GM19043 (cell line): ENCODE data around the gene ZNF785.
A peak's percentile ranks its signal among the peaks of the same experiment; 100 is the strongest.
"Not testable (repeated sequence)": the region's sequence is repeated elsewhere in the genome, so short reads cannot be mapped to it uniquely, and the experiment has no call there.

Experiments used
- ATAC-seq: cut with Tn5 transposase; IDR thresholded peaks from one replicate; pipeline ENCODE4 v1.9.1; 2021; ENCODE audit warnings: low read depth; ENCODE audit not compliant: unreplicated experiment

ZNF785 gene

GRCh38 chr16:30543067-30543466 lies 42.4 kb downstream of the ZNF785 start:
- ATAC-seq, result no peak

DNA sequence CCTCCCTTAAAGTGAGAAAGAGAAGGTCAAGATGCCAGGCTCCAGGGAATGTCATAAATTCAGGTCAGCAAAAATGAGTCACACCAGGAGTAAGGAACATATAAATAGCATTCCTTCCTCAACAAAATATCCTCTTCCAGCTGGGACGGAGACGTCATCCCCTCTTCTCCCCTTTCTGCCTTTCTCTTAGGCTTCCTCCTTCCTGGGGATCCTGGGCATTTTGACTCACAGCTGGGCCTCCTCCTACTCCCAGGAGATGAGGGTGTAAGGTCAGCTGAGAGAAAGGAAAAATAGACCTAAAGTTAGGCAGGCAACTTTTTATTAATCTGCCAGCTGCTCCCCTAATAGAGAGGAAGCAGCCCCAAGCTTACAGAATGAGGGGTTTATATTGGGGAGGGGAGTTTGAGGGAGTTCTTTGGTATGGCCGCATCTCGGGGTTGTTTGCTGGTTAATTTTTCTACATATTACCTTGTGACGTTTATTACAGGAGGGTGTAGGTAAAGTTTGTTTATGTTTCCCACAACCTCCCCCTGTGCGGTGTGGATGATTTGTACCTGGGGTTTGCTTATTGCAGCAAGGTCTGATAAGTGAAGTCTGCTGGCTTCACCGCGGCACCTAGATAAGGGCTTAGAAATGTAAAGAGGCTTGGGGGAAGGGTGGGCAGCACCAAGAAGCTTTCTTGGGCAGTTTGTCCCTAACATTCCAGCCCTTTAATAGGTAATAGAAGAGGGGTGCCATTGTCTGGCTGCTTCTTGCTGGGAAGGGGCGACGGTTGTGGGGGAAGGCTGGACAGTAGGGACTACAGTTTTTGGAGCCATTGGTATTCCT lies 43.8 kb downstream of the ZNF785 start:
- no peak for ATAC-seq

DNA sequence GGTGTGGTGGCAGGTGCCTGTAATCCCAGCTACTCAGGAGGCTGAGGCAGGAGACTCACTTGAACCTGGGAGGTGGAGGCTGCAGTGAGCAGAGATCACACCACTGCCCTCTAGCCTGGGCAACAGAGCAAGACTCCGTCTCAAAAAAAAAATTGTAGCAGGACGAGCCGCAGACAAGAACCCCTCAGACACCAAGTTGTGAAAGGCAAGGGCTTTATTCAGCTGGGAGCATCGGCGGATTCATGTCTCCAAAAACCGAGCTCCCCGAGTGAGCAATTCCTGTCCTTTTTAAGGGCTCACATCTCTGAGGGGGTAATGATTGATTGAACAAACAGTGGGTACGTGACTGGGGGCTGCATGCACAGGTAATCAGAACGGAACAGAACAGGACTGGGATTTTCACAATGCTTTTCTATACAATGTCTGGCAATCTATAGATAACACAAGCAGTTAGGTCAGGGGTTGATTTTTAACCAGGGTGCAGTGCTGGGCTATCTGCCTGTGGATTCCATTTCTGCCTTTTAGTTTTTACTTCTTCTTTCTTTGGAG lies 44.5 kb downstream of the ZNF785 start:
- ATAC-seq, result not testable (repeated sequence)

- ATAC-seq, result not testable (repeated sequence)
Measured at GRCh38 chr16:30539986-30540526, 45.4 kb downstream of the ZNF785 start.

DNA sequence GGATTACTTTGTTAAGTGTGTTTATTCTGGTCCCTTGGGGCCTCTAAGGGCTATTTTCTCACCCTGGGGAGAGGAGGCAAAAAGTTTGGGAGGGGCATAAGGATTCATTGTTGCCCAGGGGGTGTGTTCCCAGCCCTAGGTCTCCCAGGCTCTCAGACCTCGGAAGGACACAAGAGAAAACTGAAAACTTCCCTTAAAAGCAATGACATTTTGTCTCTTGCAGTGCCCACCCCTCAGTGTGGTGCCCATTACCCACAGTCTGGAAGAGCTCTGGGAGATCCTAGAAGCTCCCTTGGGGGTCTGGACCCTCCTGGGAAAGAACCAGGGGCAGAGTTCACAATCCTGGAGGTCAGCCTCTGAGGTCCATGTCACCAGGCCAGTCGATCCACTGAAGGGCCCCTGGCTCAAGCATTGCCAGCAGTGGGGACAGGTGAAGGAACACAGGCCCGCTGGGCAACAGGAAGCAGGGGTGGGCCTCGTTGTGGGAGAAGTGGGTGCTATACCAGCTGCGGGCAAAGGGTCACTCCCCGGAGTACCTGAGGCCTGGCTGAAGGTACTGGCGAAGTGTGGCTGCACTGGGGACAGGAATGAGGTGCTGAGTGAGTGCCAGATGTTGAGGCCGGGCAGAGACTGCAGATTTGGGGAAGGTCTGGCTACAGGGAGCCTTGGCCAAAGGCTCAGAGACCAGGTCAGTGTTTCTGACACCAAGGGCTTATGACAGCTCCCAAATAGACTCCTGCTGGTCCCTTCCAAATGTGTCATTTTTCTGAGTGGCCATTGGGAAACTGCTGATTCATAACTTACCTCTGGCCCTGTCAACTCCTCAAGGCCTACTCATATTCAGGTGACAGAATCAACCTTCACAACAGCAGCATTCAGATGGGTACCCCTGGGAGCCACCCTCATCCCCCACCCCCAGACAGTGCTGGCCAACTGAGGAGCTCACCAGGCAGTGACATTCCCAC lies 46.2 kb downstream of the ZNF785 start:
- ATAC-seq, result no peak

GRCh38 chr16:30536391-30537024 lies 49.0 kb downstream of the ZNF785 start:
- not testable (repeated sequence) for ATAC-seq

GRCh38 chr16:30535777-30536190 lies 49.7 kb downstream of the ZNF785 start:
- ATAC-seq, result no peak

GRCh38 chr16:30535106-30535776 lies 50.3 kb downstream of the ZNF785 start:
- ATAC-seq, result no peak

DNA sequence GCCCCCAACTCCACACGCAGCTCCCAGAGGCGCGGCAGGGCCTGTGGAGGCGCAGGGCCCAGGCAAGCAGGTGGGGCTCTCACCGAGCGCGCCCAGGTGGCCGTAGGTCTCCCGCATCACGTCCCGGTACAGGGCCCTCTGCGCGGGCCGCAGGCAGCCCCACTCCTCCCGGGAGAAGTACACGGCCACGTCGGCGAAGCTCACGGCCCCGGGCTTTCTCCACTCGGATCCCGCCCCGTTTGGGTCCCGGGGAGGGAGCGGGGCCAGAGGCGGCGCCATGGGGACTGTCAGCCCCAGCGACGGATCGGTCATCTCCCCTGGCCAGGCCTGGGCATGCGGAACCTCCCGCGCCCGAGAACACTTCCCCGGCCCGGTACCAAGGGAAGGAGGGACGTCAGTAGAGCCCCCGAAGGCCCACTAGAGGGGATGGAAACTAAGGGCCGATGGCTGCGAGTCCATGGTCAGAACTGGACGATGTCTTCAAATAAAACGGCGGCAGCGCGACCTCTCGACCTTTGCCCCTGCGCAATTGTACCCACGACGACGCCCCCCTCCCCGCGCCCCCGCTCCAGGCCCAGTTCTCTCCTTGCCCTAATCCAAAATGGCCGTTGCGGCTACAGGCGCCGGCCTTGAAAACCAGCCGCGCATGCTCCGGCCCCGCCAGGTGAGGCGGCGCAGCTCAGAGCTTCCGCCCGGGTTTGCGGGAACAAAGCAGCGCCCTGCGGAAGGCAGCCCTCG lies 51.0 kb downstream of the ZNF785 start, which contains the start of gene ZNF747:
Gene ZNF747, minus strand, starts transcription at position 491 of the 738 bp plus-strand sequence. Its CDS starts 179 bp downstream, at position 312.
- ATAC-seq, result peak; percentile 56

DNA sequence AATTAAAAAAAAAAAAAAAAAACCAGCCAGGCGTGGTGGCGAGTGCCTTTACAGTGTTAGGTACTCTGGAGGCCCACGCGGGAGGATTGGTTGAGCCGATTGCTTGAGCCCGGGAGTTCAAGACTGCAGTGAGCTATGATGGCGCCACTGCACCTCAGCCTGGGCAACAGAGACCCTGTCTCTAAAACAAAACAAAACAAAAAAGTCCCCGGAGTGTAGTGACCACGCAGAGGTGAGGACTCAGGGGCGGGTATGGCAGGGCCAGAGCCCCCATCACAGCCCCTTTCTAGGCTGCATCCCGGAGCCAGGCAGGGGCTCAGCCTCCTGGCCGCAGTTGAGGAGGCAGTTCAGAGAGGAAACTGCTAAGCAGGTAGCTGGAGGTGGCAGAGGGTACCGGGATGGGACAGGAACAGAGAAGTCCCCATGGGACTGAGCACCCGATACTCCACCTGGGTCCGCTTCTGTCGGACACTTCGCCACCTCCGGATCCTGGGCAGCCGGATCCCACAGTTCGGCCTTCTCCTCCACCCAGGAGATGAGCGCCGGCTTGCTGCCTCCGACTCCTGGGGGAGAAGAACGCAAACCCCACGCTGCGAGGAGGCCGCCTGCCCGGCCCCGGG lies 51.6 kb downstream of the ZNF785 start:
- ATAC-seq, result no peak

GRCh38 chr16:30533146-30533522 lies 52.4 kb downstream of the ZNF785 start:
- ATAC-seq, result no peak

DNA sequence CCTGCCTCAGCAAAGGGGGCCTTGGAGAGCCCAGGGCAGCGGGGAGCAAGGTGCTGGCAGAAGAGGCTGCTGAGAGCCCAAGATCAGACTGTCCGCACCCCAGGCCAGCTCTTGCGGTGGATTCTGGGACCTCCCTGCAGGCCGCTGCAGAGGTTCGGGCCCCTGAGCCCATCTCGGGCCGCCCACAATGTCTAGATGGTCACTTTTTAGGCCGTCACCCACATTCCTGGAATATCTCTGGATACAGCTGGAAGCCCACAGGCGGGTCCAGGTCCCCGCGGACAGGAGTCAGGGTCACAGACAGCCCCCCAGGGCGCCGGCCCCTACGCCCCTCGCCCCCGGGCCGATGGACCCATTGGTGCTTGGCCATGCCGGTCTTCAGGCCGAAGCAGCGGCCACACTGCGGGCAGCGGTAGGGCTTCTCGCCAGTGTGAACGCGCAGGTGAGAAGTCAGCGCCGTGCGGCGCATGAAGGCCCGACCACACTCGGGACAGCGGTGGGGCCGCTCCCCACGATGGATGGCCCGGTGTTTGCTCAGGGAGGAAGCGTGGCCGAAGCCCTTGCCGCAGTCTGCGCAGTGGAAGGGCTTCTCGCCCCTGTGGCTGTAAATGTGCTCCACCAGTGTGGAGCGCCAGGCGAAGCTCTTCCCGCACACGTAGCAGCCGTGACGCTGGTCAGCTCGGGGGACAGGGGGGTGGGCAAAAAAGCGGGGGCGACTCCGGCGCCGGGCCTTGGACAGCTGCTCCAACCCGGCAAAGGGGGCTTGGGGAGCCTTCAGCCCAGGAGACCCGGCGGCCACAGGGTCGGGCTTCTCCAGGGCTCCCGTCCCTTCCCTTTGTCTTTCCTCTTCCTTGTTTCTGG lies 53.0 kb downstream of the ZNF785 start:
- no peak for ATAC-seq
